H1 (cell line): Measurements from ENCODE around the gene PHF1. TPM values are rescaled to one million over a fixed set of nuclear protein-coding genes. Genes with fewer than 3 reads are reported as not detected.

Source experiments
- BACH1 ChIP-seq: IDR thresholded peaks from 2 replicates; pipeline ENCODE4 v1.6.1; 2012; ENCODE audit warnings: low read length, improper control_type of control experiment
- BCL11A ChIP-seq, 2 experiments: IDR thresholded peaks; one replicate each; pipeline ENCODE4 v1.6.1; 2011; ENCODE audit warnings: low read depth in 2 of 2, low read length in 2 of 2, mild to moderate bottlenecking in 2 of 2
- CHD2 ChIP-seq: IDR thresholded peaks from 2 replicates; pipeline ENCODE4 v1.6.1; 2012; ENCODE audit warnings: low read length, improper control_type of control experiment
- E2F6 ChIP-seq: IDR thresholded peaks from 2 replicates; pipeline ENCODE4 v1.6.1; 2012; ENCODE audit warnings: inconsistent platforms
- EGR1 ChIP-seq: IDR thresholded peaks from 2 replicates; pipeline ENCODE4 v1.6.1; 2011; ENCODE audit warnings: low read depth, low read length, borderline replicate concordance
- EP300 ChIP-seq, 2 experiments: IDR thresholded peaks; 1 replicate in 1 of 2; 2 replicates in 1 of 2; pipeline ENCODE4 v1.6.1; 2011 to 2012; ENCODE audit warnings: low read depth in 2 of 2, low read length in 2 of 2, mild to moderate bottlenecking in 2 of 2, borderline replicate concordance in 1 of 2, inconsistent platforms in 1 of 2, moderate library complexity in 1 of 2
- EZH2 ChIP-seq: fragments of 200-600 bp; sonication (generic); IDR thresholded peaks from 2 replicates; pipeline ENCODE4 v1.7.1; 2012; ENCODE audit warnings: low read depth, mild to moderate bottlenecking, moderate library complexity, low read length, inconsistent platforms; ENCODE audit not compliant: severe bottlenecking
- HDAC2 ChIP-seq, 2 experiments: fragments of 300-600 bp in 1 of 2; sonication (generic) in 1 of 2; IDR thresholded peaks; 2 replicates each; pipeline ENCODE4 v1.6.1; 2011 to 2012; ENCODE audit warnings: low read depth in 2 of 2, low read length in 2 of 2, mild to moderate bottlenecking in 2 of 2, moderate library complexity in 2 of 2, borderline replicate concordance in 1 of 2, inconsistent platforms in 1 of 2
- MAFK ChIP-seq: IDR thresholded peaks from 2 replicates; pipeline ENCODE4 v1.6.1; 2012; ENCODE audit warnings: low read depth, mild to moderate bottlenecking, improper control_type of control experiment, low read length
- POLR2A ChIP-seq, 2 experiments: IDR thresholded peaks; 1 replicate in 1 of 2; 2 replicates in 1 of 2; pipeline ENCODE4 v1.6.1; 2011; ENCODE audit warnings: low read depth in 2 of 2, low read length in 2 of 2, mild to moderate bottlenecking in 2 of 2; ENCODE audit errors: control extremely low read depth in 1 of 2
- SAP30 ChIP-seq: fragments of 300-600 bp; sonication (generic); IDR thresholded peaks from 2 replicates; pipeline ENCODE4 v1.7.1; 2012; ENCODE audit warnings: low read length, moderate library complexity, mild to moderate bottlenecking, inconsistent platforms; ENCODE audit not compliant: insufficient read depth, insufficient replicate concordance
- SIN3A ChIP-seq, 2 experiments: IDR thresholded peaks in 1 of 2; conservative IDR thresholded peaks in 1 of 2; 2 replicates each; pipeline ENCODE4 v1.6.1; 2011 to 2012; ENCODE audit warnings: low read length in 2 of 2, improper control_type of control experiment in 1 of 2, low read depth in 1 of 2, mild to moderate bottlenecking in 1 of 2
- SIX5 ChIP-seq: IDR thresholded peaks from 2 replicates; pipeline ENCODE4 v1.6.1; 2011; ENCODE audit warnings: mild to moderate bottlenecking, low read depth, low read length
- SP1 ChIP-seq: IDR thresholded peaks from 2 replicates; pipeline ENCODE4 v1.6.1; 2011; ENCODE audit warnings: low read depth, low read length
- SP4 ChIP-seq: IDR thresholded peaks from 2 replicates; pipeline ENCODE4 v1.6.1; 2012; ENCODE audit warnings: low read length, inconsistent platforms
- SUZ12 ChIP-seq: fragments of 200-600 bp; sonication (generic); IDR thresholded peaks from 2 replicates; pipeline ENCODE4 v1.6.1; 2012; ENCODE audit warnings: mild to moderate bottlenecking, inconsistent platforms, low read length, moderate library complexity, mixed read lengths
- TAF1 ChIP-seq: IDR thresholded peaks from 2 replicates; pipeline ENCODE4 v1.6.1; 2011; ENCODE audit warnings: mild to moderate bottlenecking, low read depth, low read length
- TBP ChIP-seq: IDR thresholded peaks from 2 replicates; pipeline ENCODE4 v1.6.1; 2011; ENCODE audit warnings: low read depth, low read length, improper control_type of control experiment
- polyA plus RNA-seq, 7 experiments: library from polyadenylated mRNA; depleted of rRNA in 3 of 7; stranded (reverse) in 5 of 7; unstranded in 2 of 7; fragments of >200 nt in 5 of 7; fragments of 200-250 nt in 2 of 7; gene quantifications; 1 replicate in 5 of 7; 2 replicates in 1 of 7; 4 replicates in 1 of 7; pipeline versions ENCODE4 v1.2.1 to v1.2.3, GENCODE V29; 2011 to 2013; ENCODE audit warnings: missing spikeins in 2 of 7, mixed read lengths in 2 of 7
- total RNA-seq: library from RNA; stranded (reverse); fragmentation: NEBNext Ultra II Directional; extraction: Animal tissue kit (Norgen Biotek cat#: 25700); gene quantifications from 2 replicates; pipeline ENCODE4 v1.2.1, GENCODE V29; 2021
- TF ChIP-seq, protein P1 (sequence below): IDR thresholded peaks from 2 replicates; pipeline ENCODE4 v1.6.1; 2012; ENCODE audit warnings: low read length, inconsistent platforms

PHF1 gene
- total and polyA plus RNA-seq, 2 of the 8 experiments (the other 6 are each of a cell fraction or from before 2014, with no cell fraction given) = 47.3 to 78.6 TPM

GRCh38 chr6:33430991-33431879, 20.4 kb downstream of the PHF1 start (continued):
- TF ChIP-seq BCL11A (IDR thresholded peaks at IDR 0.05; ENCODE audit: low read depth in 2 of 2, low read length in 2 of 2) (no peak), SP4 (peak; percentile 85), SP1 (peak; percentile 72), POLR2A (IDR thresholded peaks at IDR 0.05; ENCODE audit: control extremely low read depth in 1 of 2, low read depth in 2 of 2, low read length in 2 of 2) (peak in 1 of 2 experiments; percentile 54; a peak in 2 of 3 replicates), BACH1 (peak; percentile 20; the same call in 1 of the 2 replicates), TAF1 (no peak), SUZ12 (no peak), SIX5 (no peak), EZH2 (no peak), EGR1 (peak; percentile 51; the same call in 1 of the 2 replicates), SAP30 (peak; percentile 85), TBP (0 out of 2 replicates have a peak, but pooled peaks have one; percentile 21), EP300 (IDR thresholded peaks at IDR 0.05; ENCODE audit: borderline replicate concordance in 1 of 2, low read depth in 2 of 2, low read length in 2 of 2) (peak in 1 of 2 experiments; percentile 88; a peak in 2 of 3 replicates), E2F6 (no peak), CHD2 (peak; percentile 59), SIN3A (conservative IDR thresholded peaks at IDR 0.05 in 1 of 2, IDR thresholded peaks at IDR 0.05 in 1 of 2; ENCODE audit: low read depth in 1 of 2, low read length in 2 of 2) (peak; percentile 88 to 95), MAFK (no peak), HDAC2 (IDR thresholded peaks at IDR 0.05; ENCODE audit: borderline replicate concordance in 1 of 2, low read depth in 2 of 2, low read length in 2 of 2) (peak in 1 of 2 experiments; percentile 81; a peak in 1 of 4 replicates)
- TF ChIP-seq, protein P1, sequence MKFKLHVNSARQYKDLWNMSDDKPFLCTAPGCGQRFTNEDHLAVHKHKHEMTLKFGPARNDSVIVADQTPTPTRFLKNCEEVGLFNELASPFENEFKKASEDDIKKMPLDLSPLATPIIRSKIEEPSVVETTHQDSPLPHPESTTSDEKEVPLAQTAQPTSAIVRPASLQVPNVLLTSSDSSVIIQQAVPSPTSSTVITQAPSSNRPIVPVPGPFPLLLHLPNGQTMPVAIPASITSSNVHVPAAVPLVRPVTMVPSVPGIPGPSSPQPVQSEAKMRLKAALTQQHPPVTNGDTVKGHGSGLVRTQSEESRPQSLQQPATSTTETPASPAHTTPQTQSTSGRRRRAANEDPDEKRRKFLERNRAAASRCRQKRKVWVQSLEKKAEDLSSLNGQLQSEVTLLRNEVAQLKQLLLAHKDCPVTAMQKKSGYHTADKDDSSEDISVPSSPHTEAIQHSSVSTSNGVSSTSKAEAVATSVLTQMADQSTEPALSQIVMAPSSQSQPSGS = peak; percentile 59; the same call in 1 of the 2 replicates
